Right lobe of liver (tissue), 6 donors: ENCODE results near the gene AXIN2. TPM values are rescaled to one million over a fixed set of nuclear protein-coding genes. Genes with fewer than 3 reads are reported as not detected.

Experiments used
- ATAC-seq, 4 donors: fragments of 200-7000 bp; cut with Tn5 transposase; one replicate each; pipeline ENCODE4 v1.9.1; 2020; ENCODE audit warnings: mild to moderate bottlenecking in 4 of 4, moderate library complexity in 4 of 4
- DNase-seq, 3 donors: peaks; one replicate each; pipeline ENCODE4 v3.0.0-alpha.2; 2020
- H3K27ac ChIP-seq, 3 donors: fragments of 200-600 bp; one replicate each; pipeline ENCODE4 v1.8.0; 2022
- H3K27me3 ChIP-seq, 2 donors: fragments of 200-600 bp; one replicate each; pipeline ENCODE4 v1.8.0; 2022
- H3K36me3 ChIP-seq, 4 donors: fragments of 200-600 bp; sonication (generic) in 1 of 4; one replicate each; pipeline versions ENCODE4 v1.5.1 to v1.8.0; 2017 to 2022; ENCODE audit warnings: control low read depth in 1 of 4
- H3K4me1 ChIP-seq, 4 donors: fragments of 200-600 bp; sonication (generic) in 1 of 4; one replicate each; pipeline versions ENCODE4 v1.5.1 to v1.8.0; 2017 to 2022; ENCODE audit warnings: control low read depth in 1 of 4
- H3K4me3 ChIP-seq, 3 donors: fragments of 200-600 bp; one replicate each; pipeline ENCODE4 v1.8.0; 2022
- H3K9me3 ChIP-seq, 4 donors: fragments of 200-600 bp; sonication (generic) in 1 of 4; one replicate each; pipeline versions ENCODE4 v1.5.1 to v1.8.0; 2017 to 2022; ENCODE audit warnings: control low read depth in 1 of 4
- POLR2A ChIP-seq: fragments of 450-650 bp; IDR thresholded peaks from one replicate; pipeline ENCODE4 v1.6.1; 2017; ENCODE audit warnings: antibody characterized with exemption, mild to moderate bottlenecking
- WGBS: methylation state at CpG from one replicate; pipeline ENCODE4 v1.1.6; 2018; ENCODE audit warnings: low coverage, low lambda C conversion rate; ENCODE audit not compliant: insufficient coverage; ENCODE audit errors: missing lambda C conversion rate; 5-methylcytosine and 5-hydroxymethylcytosine counted together
- intact Hi-C, 2 donors: fragments of 100-400 bp; cut with DNase I; formaldehyde crosslinking; loops; one replicate each; pipeline versions ENCODE4 v1.11.2 to v1.14.1; 2022
- long read RNA-seq: library from polyadenylated mRNA; unstranded; transcript quantifications from one replicate; pipeline ENCODE4 v2.0.0, GENCODE V29; 2019
- total RNA-seq, 6 experiments: library from RNA; depleted of rRNA in 2 of 6; stranded (reverse); fragments of >200 nt in 2 of 6; fragmentation: NEBNext Ultra II Directional in 3 of 6; extraction: Animal tissue kit (Norgen Biotek cat#: 25700) in 3 of 6; gene quantifications; one replicate each; pipeline versions ENCODE4 v1.1.0 to v1.2.4, GENCODE V29; 2016 to 2023
- TF ChIP-seq, protein P1 (sequence below), 4 donors: fragments of 200-600 bp in 3 of 4; fragments of 450-650 bp in 1 of 4; IDR thresholded peaks; one replicate each; pipeline versions ENCODE4 v1.5.1 to v1.8.0; 2016 to 2022; ENCODE audit warnings: antibody characterized with exemption in 4 of 4, mild to moderate bottlenecking in 2 of 4
- donor health status: DM: no; HTN: yes; CAD: no.
- donor health status: DM: no; HTN: no; CAD: no.
- donor health status: DM: no; HTN: no; CAD: no.
- donor health status: DM: no; HTN: yes; CAD: no.
- donor health status: DM: no; HTN: yes; CAD: no.

Gene AXIN2, protein sequence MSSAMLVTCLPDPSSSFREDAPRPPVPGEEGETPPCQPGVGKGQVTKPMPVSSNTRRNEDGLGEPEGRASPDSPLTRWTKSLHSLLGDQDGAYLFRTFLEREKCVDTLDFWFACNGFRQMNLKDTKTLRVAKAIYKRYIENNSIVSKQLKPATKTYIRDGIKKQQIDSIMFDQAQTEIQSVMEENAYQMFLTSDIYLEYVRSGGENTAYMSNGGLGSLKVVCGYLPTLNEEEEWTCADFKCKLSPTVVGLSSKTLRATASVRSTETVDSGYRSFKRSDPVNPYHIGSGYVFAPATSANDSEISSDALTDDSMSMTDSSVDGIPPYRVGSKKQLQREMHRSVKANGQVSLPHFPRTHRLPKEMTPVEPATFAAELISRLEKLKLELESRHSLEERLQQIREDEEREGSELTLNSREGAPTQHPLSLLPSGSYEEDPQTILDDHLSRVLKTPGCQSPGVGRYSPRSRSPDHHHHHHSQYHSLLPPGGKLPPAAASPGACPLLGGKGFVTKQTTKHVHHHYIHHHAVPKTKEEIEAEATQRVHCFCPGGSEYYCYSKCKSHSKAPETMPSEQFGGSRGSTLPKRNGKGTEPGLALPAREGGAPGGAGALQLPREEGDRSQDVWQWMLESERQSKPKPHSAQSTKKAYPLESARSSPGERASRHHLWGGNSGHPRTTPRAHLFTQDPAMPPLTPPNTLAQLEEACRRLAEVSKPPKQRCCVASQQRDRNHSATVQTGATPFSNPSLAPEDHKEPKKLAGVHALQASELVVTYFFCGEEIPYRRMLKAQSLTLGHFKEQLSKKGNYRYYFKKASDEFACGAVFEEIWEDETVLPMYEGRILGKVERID
- 1 to 10 TPM; 1.0 to 2.4 (median 2.0) TPM for total RNA-seq
- long read RNA-seq = 0 reads

DNA sequence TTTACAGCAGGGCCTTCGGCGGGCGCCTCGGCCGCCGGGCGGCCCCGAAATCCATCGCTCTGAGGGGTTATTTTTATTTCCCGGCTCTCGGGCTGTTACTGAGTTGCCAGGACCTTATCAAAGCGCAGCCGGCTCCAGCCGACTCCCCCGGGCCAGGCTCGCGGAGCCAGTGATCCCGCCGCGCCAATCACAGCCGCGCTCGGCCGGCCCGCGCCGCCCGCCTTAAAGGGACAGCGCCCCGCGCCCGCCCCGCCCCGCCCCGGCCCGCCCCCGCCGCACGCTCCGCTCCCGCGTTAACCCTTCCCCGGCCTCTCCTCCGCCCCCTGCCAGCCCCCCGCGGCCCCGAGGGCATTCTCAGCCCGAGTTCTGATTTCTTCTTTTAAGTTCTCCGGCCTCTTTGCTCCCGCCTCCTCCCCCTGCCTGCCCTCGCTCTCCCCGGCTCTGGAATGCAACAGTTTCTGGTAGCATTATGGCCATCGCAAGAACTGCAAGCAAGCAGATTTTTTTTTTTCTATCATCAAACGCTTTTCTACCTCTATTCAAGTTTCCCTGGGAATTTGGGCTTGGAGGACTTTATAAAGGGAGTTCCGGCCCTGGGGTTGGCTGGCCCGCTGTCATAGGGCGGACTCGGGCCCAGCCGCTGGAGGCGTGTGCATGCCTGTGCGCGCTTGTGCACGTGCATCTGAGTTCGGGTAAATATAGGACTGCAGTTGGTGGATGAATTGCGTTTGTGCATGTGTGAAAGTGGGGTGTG, at the start of gene AXIN2:
Gene AXIN2, minus strand, starts transcription at position 197 of the 754 bp plus-strand sequence. CDS start 3,028 bp downstream, outside the sequence.
- DNase-seq (peak; percentile 89 to 93 (median 92)), ATAC-seq (peak; percentile 80 to 88 (median 82))
- no peaks in the 10 kb centered on the region for H3K9me3 ChIP-seq
- intact Hi-C loops = no loop called here
- H3K27me3 ChIP-seq = no peaks in the 10 kb centered on the region
- TF ChIP-seq, protein P1, sequence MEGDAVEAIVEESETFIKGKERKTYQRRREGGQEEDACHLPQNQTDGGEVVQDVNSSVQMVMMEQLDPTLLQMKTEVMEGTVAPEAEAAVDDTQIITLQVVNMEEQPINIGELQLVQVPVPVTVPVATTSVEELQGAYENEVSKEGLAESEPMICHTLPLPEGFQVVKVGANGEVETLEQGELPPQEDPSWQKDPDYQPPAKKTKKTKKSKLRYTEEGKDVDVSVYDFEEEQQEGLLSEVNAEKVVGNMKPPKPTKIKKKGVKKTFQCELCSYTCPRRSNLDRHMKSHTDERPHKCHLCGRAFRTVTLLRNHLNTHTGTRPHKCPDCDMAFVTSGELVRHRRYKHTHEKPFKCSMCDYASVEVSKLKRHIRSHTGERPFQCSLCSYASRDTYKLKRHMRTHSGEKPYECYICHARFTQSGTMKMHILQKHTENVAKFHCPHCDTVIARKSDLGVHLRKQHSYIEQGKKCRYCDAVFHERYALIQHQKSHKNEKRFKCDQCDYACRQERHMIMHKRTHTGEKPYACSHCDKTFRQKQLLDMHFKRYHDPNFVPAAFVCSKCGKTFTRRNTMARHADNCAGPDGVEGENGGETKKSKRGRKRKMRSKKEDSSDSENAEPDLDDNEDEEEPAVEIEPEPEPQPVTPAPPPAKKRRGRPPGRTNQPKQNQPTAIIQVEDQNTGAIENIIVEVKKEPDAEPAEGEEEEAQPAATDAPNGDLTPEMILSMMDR (IDR thresholded peaks at IDR 0.05) = peak in 1 of 4 donors; percentile 20
- TF ChIP-seq POLR2A = no peak
- H3K36me3 ChIP-seq = no peaks in the 10 kb centered on the region
- H3K4me3 ChIP-seq = peak within 1 kb of the TSS; percentile 53 to 75 (median 72)
- 2% methylated on average over 29 of the region's 65 CpGs for WGBS
- H3K27ac ChIP-seq = peak within 1 kb of the TSS; percentile 63 to 92 (median 82)
- H3K4me1 ChIP-seq = peaks cover 0 to 12% (median 0%) of the 10 kb centered on the region in 4 donors

DNA sequence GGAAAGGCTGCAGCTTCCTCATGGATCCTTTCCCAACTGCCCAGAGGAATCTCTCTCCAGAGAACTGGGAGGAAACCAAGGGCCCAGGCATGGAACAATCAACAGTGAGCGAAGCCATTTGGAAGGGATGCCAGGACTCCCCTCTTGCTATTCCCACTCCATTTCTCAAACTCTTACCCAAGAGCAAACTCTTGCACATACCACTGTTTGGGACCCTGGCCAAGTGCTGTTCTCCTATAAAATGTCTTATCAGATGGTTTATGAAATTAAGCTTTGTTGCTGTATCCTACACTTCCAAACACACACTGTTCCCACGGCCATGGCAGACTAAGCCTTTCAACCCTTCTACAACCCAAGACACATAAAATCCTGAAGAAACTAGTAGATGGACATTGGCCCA, 48.3 kb upstream of the AXIN2 start:
- intact Hi-C loops = no loop called here
- no peaks in the 10 kb centered on the region for H3K27me3 ChIP-seq
- TF ChIP-seq, protein P1 (IDR thresholded peaks at IDR 0.05) = no peak
- TF ChIP-seq POLR2A = no peak
- no peak overlapping the region for H3K4me3 ChIP-seq
- WGBS = 83% methylated on average over 1 of the region's 2 CpGs
- no peaks in the 10 kb centered on the region for H3K9me3 ChIP-seq
- DNase-seq = no peak
- ATAC-seq = no peak
- no peak overlapping the region for H3K27ac ChIP-seq
- H3K36me3 ChIP-seq = no peaks in the 10 kb centered on the region
- H3K4me1 ChIP-seq = no peaks in the 10 kb centered on the region

GRCh38 chr17:65609286-65609685, 47.8 kb upstream of the AXIN2 start:
- no peak overlapping the region for H3K27ac ChIP-seq
- H3K27me3 ChIP-seq = no peaks in the 10 kb centered on the region
- H3K4me1 ChIP-seq = no peaks in the 10 kb centered on the region
- intact Hi-C loops = no loop called here
- no peaks in the 10 kb centered on the region for H3K9me3 ChIP-seq
- WGBS = 77% methylated on average over 2 of the region's 2 CpGs
- no peak for ATAC-seq
- no peak for DNase-seq
- H3K36me3 ChIP-seq = no peaks in the 10 kb centered on the region
- TF ChIP-seq POLR2A = no peak
- TF ChIP-seq, protein P1 (IDR thresholded peaks at IDR 0.05) = no peak
- no peak overlapping the region for H3K4me3 ChIP-seq

DNA sequence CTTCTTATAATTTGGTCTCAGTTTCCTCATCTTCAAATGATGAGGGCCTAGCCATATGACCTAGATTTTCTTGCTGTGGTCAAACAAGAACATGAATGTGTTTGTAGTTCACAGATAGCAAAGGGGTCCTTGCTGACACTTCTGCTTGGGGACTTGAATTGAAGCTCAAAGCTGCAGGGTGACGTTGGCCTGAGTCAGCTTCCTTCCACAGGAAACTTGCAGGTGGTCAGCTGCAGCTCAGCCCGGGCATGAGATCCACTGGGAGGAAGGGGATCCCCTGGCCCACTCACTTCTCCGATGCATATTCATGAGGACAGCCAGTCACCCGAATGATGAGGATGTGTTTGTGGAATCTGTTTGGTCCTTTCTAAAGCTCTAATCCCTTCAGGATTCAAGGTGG, 42.6 kb upstream of the AXIN2 start:
- no peak for TF ChIP-seq POLR2A
- TF ChIP-seq, protein P1 (IDR thresholded peaks at IDR 0.05) = no peak
- intact Hi-C loops = no loop called here
- no peaks in the 10 kb centered on the region for H3K4me1 ChIP-seq
- no peaks in the 10 kb centered on the region for H3K9me3 ChIP-seq
- no peak overlapping the region for H3K27ac ChIP-seq
- ATAC-seq (no peak), DNase-seq (no peak)
- WGBS = 80% methylated on average over 1 of the region's 4 CpGs
- H3K36me3 ChIP-seq = no peaks in the 10 kb centered on the region
- H3K27me3 ChIP-seq = no peaks in the 10 kb centered on the region
- H3K4me3 ChIP-seq = no peak overlapping the region
